Astrocyte of the spinal cord (primary cell): ENCODE measurements around the gene DPYSL3.

Experiments
- DNase-seq: peaks from one replicate; pipeline ENCODE4 v3.0.0; 2011; ENCODE audit warnings: low read depth, low spot score
- H3K4me3 ChIP-seq: 2 replicates; pipeline ENCODE4 v1.5.1; 2011; ENCODE audit warnings: low read depth, mild to moderate bottlenecking, low read length, moderate library complexity
- CTCF ChIP-seq: IDR thresholded peaks from 2 replicates; pipeline ENCODE4 v1.5.1; 2012; ENCODE audit warnings: low read depth, mild to moderate bottlenecking, low read length, inconsistent platforms
- in situ Hi-C: cut with HindIII; loops from 2 replicates; pipeline ENCODE4 v1.10.0; 2017; ENCODE audit warnings: low sequenced_read_pairs

The DPYSL3 gene

GRCh38 chr5:147359101-147359500 lies 150.8 kb downstream of the DPYSL3 start:
- in situ Hi-C loops: no loop called here
- H3K4me3 ChIP-seq: no peak overlapping the region
- TF ChIP-seq CTCF: no peak
- no peak for DNase-seq

- no peak for DNase-seq
- in situ Hi-C loops: no loop called here
- no peak for TF ChIP-seq CTCF
- no peak overlapping the region for H3K4me3 ChIP-seq
These were observed 160.6 kb downstream of the DPYSL3 start for GRCh38 chr5:147349241-147349640.

GRCh38 chr5:147348451-147348850 lies 161.4 kb downstream of the DPYSL3 start:
- in situ Hi-C loops: no loop called here
- TF ChIP-seq CTCF: no peak
- H3K4me3 ChIP-seq: no peak overlapping the region
- DNase-seq: no peak

- in situ Hi-C loops: no loop called here
- no peak overlapping the region for H3K4me3 ChIP-seq
- no peak for DNase-seq
- TF ChIP-seq CTCF: no peak
These were observed 161.8 kb downstream of the DPYSL3 start for GRCh38 chr5:147348046-147348445.

GRCh38 chr5:147346006-147346561 lies 163.8 kb downstream of the DPYSL3 start:
- no peak for DNase-seq
- no peak for TF ChIP-seq CTCF
- in situ Hi-C loops: no loop called here
- no peak overlapping the region for H3K4me3 ChIP-seq

- no peak overlapping the region for H3K4me3 ChIP-seq
- DNase-seq: no peak
- no peak for TF ChIP-seq CTCF
- in situ Hi-C loops: no loop called here
These were observed 165.0 kb downstream of the DPYSL3 start for GRCh38 chr5:147344861-147345260.

GRCh38 chr5:147341345-147341744 lies 168.5 kb downstream of the DPYSL3 start:
- no peak overlapping the region for H3K4me3 ChIP-seq
- no peak for TF ChIP-seq CTCF
- in situ Hi-C loops: no loop called here
- no peak for DNase-seq
